ENCODE measurements around the gene PPP2R2B.

The PPP2R2B gene

DNA sequence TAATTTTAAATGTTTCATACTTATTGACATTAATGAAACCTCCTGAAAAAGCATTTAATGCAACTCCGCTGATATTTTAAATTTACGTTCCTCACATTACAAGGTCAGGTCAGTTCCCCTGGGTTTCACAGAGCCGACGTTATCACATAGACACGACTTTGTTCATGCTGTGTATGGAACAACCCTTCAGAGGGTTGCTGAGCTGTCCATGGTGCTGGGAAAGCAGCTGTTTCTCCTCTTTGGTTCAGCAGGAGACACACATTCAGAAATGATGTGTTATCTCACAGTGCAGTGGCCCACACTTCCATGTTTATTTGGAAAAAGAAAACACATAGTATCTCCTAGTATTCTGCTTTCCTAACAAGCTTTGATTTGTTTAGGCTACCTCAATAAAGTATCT lies 53.5 kb downstream of the PPP2R2B start:
- DNase-seq (ENCODE audit: low spot score) = peak; percentile 39

DNA sequence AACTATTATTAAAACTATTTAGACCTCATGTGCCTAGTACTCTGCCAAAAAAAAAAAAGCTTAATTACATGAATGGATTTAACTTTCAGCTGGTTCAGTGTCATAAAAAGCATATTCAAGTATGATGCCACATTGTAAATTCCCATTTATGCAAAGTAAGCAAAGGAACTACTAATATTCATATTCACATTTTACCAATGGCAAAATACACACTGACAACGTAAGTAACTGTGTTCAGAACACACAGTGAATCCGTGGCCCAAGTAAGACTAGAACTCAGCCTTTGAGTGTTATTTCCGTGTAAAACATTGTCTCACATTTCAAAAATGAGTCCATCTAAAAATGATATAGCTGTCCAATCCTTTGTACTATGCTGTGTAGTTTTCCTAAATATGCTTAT lies 56.8 kb downstream of the PPP2R2B start:
- no peak for DNase-seq (ENCODE audit: low spot score)

DNA sequence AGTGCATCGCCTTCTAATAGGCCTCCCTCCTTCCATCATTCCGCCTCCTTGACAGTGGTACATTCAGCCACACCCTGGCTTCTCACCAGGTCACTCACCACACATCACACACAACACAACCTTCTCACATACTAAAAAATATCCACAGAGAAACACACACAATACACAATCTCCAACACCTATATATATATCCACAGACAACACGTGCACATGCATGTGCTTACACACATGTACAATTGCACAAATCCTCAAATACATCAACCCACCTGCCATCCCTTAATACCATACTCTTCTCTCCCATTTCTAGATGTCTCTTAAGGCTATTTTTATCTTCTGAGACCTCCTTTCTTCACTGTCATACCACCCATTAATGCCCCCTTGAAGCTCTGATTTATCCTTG lies 57.6 kb downstream of the PPP2R2B start:
- no peak for DNase-seq (ENCODE audit: low spot score)

DNA sequence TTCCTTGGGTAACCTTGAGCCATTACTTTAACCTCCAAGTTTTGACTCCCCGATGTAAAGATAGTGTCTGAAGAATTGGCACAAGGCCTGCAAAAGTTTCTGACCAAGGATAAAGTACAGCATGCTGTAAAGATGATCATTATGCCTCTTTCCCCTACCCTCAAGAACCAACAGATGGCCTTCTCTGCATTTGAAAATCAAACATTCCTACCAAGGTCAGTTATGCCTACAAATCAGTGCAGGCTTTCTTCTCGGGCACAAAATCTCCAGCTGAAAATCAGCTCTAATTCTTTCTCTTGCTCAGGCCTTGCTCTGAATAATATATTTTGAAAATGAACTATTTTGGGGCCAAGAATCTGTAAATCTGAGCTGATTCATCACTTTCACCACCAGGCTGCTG lies 59.7 kb downstream of the PPP2R2B start:
- no peak for DNase-seq (ENCODE audit: low spot score)

DNA sequence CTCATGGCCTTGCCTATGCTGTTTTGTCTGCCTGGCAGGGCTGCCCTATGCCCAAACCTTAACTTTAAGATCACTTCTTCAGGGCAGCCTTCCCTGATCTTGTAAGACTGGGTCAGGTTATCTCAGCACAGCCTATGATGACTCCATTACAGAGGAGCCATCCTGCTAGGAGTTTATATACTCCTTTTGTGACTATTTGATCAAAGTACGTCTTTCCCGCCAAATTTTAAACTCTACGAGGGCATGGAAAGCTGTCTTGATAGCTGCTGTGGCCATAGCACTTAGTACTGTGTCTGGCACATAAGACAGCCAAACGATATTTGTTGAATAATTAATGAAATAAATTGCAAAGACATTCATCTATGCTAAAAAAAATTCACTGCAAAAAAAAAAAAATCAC lies 60.6 kb downstream of the PPP2R2B start:
- DNase-seq (ENCODE audit: low spot score) = no peak

DNA sequence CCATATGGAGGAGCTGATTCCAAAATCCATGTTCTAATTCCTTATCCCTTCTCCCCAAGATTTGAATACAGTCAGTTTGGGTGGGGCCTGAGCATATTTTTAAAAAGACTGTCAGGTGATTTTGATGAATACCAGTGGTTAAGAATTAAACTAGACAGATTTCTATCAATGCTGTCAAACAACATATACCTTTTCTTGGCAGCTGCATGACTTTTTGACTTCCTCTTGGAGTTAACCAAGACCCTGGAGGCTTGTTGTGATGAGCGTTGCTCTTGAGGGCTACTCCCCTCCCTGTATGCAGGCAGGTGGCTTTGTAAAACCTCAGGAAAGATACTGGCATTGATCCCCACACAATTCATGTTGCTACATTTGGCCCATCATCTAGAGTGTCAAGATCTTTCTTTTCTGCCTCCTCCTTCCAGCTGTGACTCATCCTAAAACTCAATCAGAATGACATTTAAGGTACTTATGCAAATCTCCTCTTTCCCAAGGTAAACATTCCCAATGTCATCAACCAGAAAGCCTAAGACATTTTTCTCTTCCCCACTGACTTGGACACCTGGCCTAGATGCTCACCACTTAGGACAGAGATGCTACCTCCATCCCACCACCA lies 61.7 kb downstream of the PPP2R2B start:
- DNase-seq (ENCODE audit: low spot score) = no peak

DNA sequence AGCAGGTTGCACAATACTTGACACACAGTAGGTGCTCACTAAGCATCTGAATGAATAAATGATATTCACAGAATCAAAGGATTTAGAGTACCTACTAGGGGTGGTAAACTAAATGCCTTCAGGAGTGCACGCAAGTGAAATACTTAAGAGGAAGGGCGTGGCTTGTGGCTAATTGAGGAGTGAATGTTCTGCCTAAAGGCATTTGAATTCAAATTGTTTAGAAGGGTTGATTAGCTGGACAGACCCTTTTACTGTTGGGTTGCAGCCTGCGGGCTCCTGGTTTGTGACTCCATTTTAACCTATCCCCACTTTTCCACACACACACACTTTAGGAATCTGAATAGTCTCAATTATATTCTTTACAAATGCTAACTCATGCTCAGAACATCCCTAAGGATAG lies 63.1 kb downstream of the PPP2R2B start:
- no peak for DNase-seq (ENCODE audit: low spot score)

DNA sequence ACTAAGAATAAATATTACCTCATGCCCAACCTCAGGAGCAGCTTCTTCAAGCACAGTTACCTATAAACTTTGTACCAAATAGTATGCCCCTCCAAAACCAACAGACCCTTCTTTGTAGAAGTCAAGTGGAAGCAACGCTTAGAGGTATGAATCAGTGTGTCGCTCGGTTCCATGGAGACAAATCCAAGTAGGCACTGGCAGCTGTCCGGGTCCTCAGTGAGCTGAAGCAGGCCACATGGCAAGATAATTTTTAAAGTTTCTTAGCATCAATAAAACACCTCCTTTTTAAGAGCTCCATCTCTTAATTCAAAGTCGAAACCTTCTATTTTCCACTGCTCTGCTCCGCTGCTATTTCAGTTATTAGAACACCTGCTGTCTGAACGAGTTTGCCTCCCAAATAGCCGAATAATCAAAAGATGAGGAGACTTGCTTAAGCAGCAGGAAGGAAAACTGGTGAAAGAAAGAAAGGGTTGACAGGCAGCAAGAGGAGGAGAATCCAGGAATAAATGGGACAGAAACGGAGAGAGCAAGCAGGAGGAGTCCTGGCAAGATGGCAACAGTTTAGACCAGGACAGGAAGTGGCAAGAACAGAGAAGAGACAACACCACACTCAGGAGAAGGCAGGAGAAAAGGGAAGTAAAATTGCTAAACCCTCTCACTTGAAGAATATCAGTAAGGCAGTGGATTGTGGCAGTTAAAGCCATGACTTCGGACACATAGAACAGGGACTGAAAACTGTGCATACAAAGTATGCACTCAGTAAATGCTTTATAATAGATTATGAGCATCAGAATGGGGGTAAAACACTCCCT lies 65.0 kb downstream of the PPP2R2B start:
- no peak for DNase-seq (ENCODE audit: low spot score)

DNA sequence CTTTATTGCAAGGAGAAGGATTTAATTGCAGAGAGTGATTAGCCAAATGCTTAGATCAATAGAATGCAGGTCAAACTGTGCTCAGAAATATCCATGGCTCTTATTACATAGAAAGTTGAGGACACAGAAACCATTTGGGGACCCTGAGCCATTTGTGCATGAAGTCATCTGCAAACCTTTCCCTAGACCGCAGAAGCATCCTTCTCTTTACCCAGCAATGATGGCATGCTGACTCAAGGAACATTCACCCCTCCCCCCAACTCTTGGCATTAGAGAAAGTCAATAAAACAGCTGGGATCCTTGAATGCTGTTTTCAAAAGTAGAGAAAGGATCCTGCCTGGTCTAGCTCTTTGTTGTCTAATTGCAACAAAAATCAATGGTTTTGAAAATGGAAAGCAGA lies 73.5 kb downstream of the PPP2R2B start:
- peak; percentile 21 for DNase-seq (ENCODE audit: low spot score)

DNA sequence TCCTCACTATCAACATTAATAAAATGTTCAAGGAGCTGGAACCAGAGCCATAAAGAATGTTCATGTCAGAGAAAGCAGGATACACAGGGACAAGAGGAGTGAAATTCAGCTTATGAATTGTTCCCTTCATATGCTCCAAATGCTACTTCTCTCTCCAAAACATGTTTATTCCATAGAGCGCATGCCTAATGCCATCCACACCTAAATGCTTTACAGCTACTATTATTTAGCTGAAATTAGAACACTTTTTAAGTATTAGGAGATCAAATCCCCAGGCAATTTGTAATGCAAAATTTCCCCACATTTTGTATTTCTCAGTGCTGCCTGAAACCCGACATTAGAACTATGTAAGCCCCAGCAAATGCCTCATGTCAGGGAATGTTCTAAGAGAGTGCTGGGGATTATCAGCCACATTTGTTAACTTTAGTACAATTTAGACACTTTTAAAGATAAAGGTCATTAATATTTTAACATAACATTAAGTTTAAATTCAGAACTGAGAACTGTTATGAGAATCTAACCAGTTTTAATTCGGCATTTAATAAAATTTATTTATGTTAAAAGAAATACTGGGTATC lies 75.5 kb downstream of the PPP2R2B start:
- no peak for DNase-seq (ENCODE audit: low spot score)

DNA sequence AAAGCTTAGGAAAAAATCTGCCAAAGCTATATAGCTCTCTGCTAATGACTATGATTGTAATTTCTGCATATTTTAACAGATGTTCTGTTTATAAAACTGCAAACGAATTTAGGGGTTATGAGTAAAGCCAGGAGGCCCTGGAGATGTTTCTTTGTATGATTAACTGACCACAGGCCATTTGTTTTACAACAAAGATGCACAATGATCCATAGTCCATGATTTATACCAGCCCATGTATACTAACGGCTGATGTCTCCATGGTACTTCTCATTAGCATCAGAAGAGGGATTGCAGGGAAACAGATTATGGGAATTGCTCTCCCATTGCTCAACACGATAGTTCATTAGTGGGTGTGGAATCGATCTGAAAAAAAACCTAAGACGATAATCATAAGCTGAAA lies 78.9 kb downstream of the PPP2R2B start:
- no peak for DNase-seq (ENCODE audit: low spot score)

DNA sequence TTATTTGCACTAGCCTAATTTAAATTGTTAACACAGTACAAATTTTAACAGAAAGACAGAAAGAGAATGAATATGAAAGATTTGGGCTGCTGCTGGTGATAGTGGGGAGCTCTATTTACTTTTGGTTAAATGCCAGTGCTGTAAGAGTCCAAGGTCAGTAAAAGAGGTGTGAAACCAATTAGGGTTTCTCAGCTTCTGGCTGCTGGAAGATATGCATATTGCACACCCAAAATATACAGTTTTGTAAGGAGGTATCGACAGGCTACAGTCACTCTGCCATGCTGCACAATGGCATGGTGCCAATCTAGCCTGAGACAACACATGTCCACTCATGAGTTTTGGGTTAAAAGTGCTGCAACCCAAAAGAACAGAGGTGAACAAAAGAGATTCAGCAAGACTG lies 79.3 kb downstream of the PPP2R2B start:
- no peak for DNase-seq (ENCODE audit: low spot score)

DNA sequence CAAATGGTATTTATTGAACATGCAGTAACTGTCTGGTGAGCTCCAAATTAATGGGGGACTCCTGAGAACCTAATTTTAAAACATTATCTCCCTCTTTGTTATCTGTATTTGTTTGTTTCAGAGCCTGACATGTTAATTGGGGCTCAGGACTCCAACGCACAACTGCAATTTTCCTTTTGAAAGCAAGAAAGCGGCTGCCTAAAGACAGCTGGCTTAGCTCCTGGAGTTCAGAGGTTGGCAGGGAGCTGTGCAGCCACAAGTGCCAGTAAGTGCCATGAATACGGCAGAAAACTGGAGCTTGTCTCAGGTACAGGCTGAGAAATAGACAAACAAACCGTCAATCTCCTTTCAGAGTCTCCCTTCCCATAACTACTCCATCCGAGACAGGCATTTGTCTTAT lies 80.9 kb downstream of the PPP2R2B start:
- no peak for DNase-seq (ENCODE audit: low spot score)

DNA sequence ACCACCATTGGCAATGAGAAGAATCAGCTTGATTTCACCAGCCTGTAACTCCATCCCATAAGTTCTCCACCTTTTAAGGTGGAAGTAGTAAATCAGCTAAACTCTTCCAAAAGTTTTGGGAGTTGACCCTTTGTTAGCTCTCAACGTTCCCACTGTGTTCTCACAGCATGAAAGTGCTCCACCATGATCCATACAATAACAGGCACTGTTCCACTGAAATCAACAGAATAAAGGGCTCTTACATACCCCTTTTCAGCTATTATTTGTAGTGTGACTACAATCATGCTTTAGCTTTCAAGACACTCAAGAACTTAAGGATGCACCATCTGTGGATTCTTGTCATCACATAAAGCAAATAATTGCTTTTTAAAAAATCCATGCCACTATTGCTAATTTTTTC lies 81.6 kb downstream of the PPP2R2B start:
- no peak for DNase-seq (ENCODE audit: low spot score)

DNA sequence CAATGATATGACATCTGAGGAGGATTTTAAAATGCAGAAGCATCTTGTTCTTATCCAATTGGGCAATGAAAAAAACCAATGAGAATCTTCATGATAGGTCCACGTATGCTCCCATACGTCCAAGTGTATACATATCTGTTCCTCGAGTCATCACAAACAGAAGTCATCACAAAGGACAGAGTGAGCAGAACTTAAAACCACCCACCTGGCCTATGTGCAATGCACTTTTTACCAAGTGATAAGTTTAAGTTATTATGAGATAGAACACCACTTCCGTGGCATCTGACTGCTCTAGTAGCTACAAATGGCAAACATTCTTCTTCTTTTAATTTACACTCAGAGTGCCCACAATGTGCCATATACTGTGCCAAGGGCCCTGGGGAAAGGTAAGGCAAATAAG lies 82.4 kb downstream of the PPP2R2B start:
- DNase-seq (ENCODE audit: low spot score) = no peak

DNA sequence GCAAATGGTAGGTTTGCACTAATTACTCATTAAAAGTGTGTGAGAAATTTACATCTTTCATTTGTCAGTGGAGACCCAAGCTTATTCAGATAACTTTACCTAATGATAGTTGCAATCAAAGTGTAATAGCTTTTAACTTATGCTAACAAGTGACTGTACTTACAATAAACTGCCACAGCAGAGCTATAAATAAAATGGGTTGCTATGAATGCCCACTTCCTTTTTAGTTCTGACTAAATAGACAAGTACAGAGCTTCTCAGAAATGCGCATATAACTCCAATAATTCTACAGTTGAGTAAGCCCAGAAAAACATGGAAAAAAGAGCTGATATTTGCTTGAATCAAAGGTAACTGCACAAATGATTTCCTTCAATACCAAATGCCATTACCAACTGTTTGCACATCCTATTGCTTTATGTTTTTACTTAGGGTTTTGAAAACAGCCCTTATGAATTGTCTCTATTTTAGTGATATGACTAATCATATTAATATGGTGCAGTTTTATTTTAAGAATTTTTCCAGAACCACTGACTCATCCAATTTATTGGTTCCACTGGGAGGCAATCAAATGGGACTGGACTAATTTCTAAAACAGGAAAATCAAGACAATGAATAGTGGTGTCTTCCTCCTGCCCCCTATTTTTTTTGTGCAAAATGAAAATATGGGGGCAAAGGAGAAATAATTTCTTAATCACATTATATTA lies 84.1 kb downstream of the PPP2R2B start:
- no peak for DNase-seq (ENCODE audit: low spot score)

DNA sequence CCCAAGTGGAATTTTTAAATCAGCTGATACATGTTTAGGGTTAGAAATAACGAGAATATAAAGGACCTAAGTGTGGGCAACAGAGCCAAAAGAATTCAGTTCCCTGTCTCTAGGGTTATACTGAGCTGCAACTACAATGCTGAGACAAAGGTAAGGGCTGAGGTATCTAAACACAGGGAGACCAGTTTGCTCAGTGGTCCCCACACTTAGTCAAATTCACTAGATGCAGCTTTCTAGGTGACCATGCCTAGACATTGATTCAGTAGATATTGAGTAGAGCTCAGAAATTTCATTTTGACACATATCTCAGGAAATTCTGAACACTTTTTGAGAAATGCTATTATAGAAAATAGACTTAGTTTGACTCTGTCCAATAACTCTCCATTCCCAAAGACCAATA lies 84.8 kb downstream of the PPP2R2B start:
- no peak for DNase-seq (ENCODE audit: low spot score)

DNA sequence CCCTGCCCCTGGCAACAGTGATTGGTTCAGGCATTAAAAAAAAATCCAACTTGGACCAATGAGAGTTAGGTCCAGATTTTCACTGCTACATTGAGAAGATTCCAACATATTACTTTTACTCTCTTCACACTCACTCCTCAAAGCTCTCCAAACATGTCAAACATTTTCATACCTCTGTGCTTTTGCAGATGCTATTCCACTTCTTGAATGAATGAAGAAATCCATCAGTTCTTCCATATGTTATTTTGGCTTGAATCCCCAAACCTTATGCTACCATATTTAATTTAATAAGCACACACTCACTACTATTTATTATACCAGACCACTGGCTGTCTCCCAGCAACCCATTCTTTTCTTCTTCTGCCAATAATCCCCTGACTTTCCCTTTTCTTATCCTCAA lies 87.1 kb downstream of the PPP2R2B start:
- no peak for DNase-seq (ENCODE audit: low spot score)

DNA sequence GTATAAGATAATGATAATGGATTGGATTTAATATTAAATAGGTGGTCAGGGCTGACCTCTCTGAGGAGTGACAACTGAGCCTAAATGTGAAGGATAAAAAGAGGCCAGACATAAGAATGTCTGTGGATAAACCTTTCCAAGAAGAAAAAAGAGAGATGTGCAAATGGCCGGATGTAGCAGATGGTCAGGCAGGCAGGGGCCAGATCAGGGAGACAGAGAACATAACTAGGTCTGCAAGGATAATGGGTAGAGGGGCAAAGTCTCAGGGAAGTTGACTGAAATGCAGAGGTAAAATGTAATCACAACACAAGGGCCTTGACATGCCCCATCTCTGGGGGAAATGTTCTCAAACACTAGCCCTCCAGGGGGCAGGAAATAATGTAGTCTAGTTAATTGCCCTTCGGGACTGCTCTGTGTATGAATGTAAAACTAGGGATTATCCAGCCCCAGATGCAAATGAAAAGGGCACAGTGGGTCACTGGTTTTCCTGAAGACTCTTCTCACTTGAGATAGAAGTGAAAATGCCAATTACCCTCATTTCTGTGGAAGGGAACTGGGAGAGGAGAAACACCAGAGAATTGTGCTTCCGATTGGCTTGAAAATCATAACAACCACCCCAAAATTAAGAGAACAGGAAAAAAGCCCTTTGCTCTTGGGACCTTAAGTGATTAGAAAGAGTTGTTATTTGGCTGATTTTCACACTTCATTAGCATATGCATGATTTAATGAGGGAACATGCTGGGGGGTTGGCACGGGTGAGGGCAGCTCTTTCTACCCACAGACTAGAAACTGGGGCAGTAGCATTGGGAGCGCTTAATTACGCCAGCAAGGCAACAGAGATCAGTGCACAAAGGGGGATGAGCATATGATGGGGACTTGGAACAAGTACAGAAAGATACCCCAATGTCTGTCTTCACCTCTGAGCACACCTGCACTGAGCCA lies 88.6 kb downstream of the PPP2R2B start:
- no peak for DNase-seq (ENCODE audit: low spot score)

DNA sequence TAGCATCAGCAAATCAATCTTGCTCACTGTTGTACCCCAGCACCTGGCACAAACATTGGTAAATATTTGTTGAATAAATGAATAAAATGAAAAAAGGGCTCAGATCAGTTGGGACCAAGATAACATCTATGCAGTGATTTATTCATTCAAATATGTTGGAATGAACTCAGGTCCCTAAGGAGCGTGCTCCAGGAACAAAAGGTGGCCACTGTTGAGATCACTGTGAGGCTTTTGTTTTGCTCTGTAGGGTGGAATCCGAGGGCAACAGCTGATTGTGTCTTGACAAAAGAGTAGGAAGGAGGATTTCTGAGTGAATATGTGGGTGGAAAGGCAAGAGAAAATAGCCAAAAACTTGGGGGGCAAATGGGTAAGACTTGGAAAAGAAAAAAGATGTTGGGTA lies 89.7 kb downstream of the PPP2R2B start:
- no peak for DNase-seq (ENCODE audit: low spot score)

DNA sequence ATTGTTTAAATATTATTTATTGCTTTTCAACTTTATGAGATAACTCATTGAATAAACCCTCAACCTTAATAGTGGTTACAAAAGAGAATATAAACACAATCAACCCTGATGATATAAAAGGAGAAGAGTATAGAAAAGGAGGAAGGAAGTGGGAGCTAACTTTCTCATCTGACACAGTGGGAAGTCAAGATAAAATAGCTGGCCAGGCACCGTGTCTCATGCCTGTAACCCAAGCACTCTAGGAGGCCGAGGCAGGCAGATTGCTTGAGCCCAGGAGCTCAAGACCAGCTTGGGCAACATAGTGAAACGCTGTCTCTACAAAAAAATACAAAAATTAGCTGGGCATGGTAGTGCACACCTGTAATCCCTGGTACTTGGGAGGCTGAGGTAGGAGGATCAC lies 93.5 kb downstream of the PPP2R2B start:
- DNase-seq (ENCODE audit: low spot score) = no peak

DNA sequence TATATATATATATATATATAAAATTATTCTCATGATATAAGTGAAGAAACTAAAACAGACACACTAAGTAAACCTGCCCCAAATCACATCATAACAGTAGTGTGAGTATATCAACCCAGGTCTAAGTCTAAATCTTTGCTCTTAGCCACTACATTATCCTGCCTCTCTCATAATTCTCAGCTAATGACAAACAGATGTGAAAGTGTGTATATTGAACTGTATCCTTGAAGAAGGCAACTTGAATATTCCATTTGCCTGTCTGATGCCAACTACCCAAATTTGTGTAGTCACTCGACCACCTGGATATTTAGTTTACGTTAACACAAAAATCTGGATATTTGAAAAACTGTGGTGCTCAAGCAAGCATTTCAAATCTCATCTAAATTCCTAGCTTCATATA lies 97.4 kb downstream of the PPP2R2B start:
- no peak for DNase-seq (ENCODE audit: low spot score)

Measured in kidney tubule cell (primary cell).